ENCODE measurements around the gene TRAF5.

GRCh38 chr1:211324992-211325775 lies 1.4 kb upstream of the TRAF5 start:
- TF ChIP-seq CTCF (conservative IDR thresholded peaks at IDR 0.05; ENCODE audit: low read length) = no peak; the same call in 1 of the 2 replicates
- no peak for TF ChIP-seq EZH2phosphoT487 (IDR thresholded peaks at IDR 0.05; ENCODE audit: borderline replicate concordance)
